Left cardiac atrium (tissue), 4 donors: ENCODE results near the gene BCAS4. TPM values are rescaled to one million over a fixed set of nuclear protein-coding genes. Genes with fewer than 3 reads are reported as not detected.
A peak's percentile ranks its signal among the peaks of the same experiment; 100 is the strongest.

Experiments
- ATAC-seq, 2 donors: fragments of 200-7000 bp; cut with Tn5 transposase; one replicate each; pipeline ENCODE4 v1.9.1; 2020; ENCODE audit warnings: mild to moderate bottlenecking in 2 of 2, moderate library complexity in 2 of 2
- DNase-seq: peaks from one replicate; pipeline ENCODE4 v3.0.0-alpha.2; 2020
- intact Hi-C, 2 donors: fragments of 100-400 bp; cut with DNase I; formaldehyde crosslinking; loops; one replicate each; pipeline versions ENCODE4 v1.14.1 to v1.15.1; 2022 to 2023
- total RNA-seq, 2 donors: library from RNA; stranded (reverse); fragmentation: NEBNext Ultra II Directional; extraction: Animal tissue kit (Norgen Biotek cat#: 25700); gene quantifications; one replicate each; pipeline ENCODE4 v1.2.1, GENCODE V29; 2021
- donor health status: DM: no; HTN: yes; CAD: no.
- donor health status: DM: no; HTN: yes; CAD: no; lungs with severe emphysema.
- donor health status: DM: yes; HTN: yes; CAD: no.
- donor health status: Dilated cardiomyopathy.

The BCAS4 gene
- total RNA-seq, 2 donors from 2014 or later = 1.2 to 3.3 TPM

GRCh38 chr20:50813801-50814200 is 18.9 kb downstream of the BCAS4 start:
- ATAC-seq (no peak), DNase-seq (no peak)
- intact Hi-C loops = loop anchor here (10.0 kb wide), 2 partner anchors 111 to 141 kb away; partner anchors contain the start of genes DPM1 (in 1 of the 2) and MOCS3 (in 1 of the 2)

GRCh38 chr20:50814438-50815161 is 19.7 kb downstream of the BCAS4 start:
- no peak for DNase-seq
- no peak for ATAC-seq
- intact Hi-C loops = loop anchor here (5.0 to 10.0 kb wide), 3 partner anchors 110 to 140 kb away; partner anchors contain the start of genes DPM1 (in 1 of the 2) and MOCS3 (in 1 of the 2)

GRCh38 chr20:50815162-50815989 is 20.5 kb downstream of the BCAS4 start:
- DNase-seq (no peak), ATAC-seq (no peak)
- intact Hi-C loops = loop anchor here (5.0 to 10.0 kb wide), 3 partner anchors 109 to 139 kb away; partner anchors contain the start of genes DPM1 (in 1 of the 2) and MOCS3 (in 1 of the 2)

- DNase-seq (no peak), ATAC-seq (no peak)
- intact Hi-C loops = loop anchor here (5.0 to 10.0 kb wide), 3 partner anchors 107 to 137 kb away; partner anchors contain the start of genes DPM1 (in 1 of the 2) and MOCS3 (in 1 of the 2)
These were observed 22.9 kb downstream of the BCAS4 start for GRCh38 chr20:50817776-50818172.

GRCh38 chr20:50819349-50819748 is 24.5 kb downstream of the BCAS4 start:
- intact Hi-C loops = loop anchor here (5.0 to 10.0 kb wide), 3 partner anchors 105 to 135 kb away; partner anchors contain the start of genes DPM1 (in 1 of the 2) and MOCS3 (in 1 of the 2)
- ATAC-seq (no peak), DNase-seq (no peak)

GRCh38 chr20:50820515-50821256 is 25.8 kb downstream of the BCAS4 start:
- ATAC-seq (no peak), DNase-seq (no peak)
- intact Hi-C loops = no loop called here

- intact Hi-C loops = no loop called here
- DNase-seq = no peak
- no peak for ATAC-seq
These were observed 26.5 kb downstream of the BCAS4 start for GRCh38 chr20:50821257-50821921.

- intact Hi-C loops = no loop called here
- DNase-seq = no peak
- no peak for ATAC-seq
These were observed 27.1 kb downstream of the BCAS4 start for GRCh38 chr20:50821994-50822393.

- intact Hi-C loops = no loop called here
- no peak for DNase-seq
- no peak for ATAC-seq
These were observed 28.5 kb downstream of the BCAS4 start for GRCh38 chr20:50823319-50823718.

GRCh38 chr20:50824137-50824536 is 29.3 kb downstream of the BCAS4 start:
- DNase-seq (peak; percentile 58), ATAC-seq (peak; percentile 50 to 73)
- intact Hi-C loops = no loop called here

GRCh38 chr20:50826121-50826520 is 31.3 kb downstream of the BCAS4 start:
- intact Hi-C loops = no loop called here
- peak in 1 of 2 donors; percentile 53 for ATAC-seq

GRCh38 chr20:50828363-50829136 is 33.7 kb downstream of the BCAS4 start:
- ATAC-seq = no peak
- DNase-seq = no peak
- intact Hi-C loops = no loop called here

More at GRCh38 chr20:50826121-50826520, 31.3 kb downstream of the BCAS4 start:
- DNase-seq = no peak

- ATAC-seq (no peak), DNase-seq (no peak)
These were observed 36.8 kb downstream of the BCAS4 start for GRCh38 chr20:50831622-50832021.

GRCh38 chr20:50834599-50835005 is 39.7 kb downstream of the BCAS4 start:
- no peak for ATAC-seq
- no peak for DNase-seq
- intact Hi-C loops = no loop called here

More at GRCh38 chr20:50831622-50832021, 36.8 kb downstream of the BCAS4 start:
- intact Hi-C loops = no loop called here

GRCh38 chr20:50837532-50838321 is 42.9 kb downstream of the BCAS4 start:
- DNase-seq = peak; percentile 40
- intact Hi-C loops = no loop called here
- ATAC-seq = peak; percentile 91

- DNase-seq (no peak), ATAC-seq (no peak)
- intact Hi-C loops = no loop called here
These were observed 43.4 kb downstream of the BCAS4 start for GRCh38 chr20:50838322-50838625.

- DNase-seq (no peak), ATAC-seq (no peak)
- intact Hi-C loops = no loop called here
These were observed 44.0 kb downstream of the BCAS4 start for GRCh38 chr20:50838707-50839385.
